Heart right ventricle (tissue), 16 donors: ENCODE results near the gene THRSP. TPM values are rescaled to one million over a fixed set of nuclear protein-coding genes. Genes with fewer than 3 reads are reported as not detected.

Source experiments
- ATAC-seq, 8 donors: fragments of 200-7000 bp; cut with Tn5 transposase; one replicate each; pipeline ENCODE4 v1.9.1; 2020; ENCODE audit warnings: mild to moderate bottlenecking in 8 of 8, moderate library complexity in 8 of 8, moderate number of reproducible peaks in 1 of 8
- DNase-seq, 2 donors: peaks; one replicate each; pipeline ENCODE4 v3.0.0-alpha.2; 2020
- H3K27ac ChIP-seq, 10 donors: fragments of 200-600 bp; sonication (generic) in 2 of 10; one replicate each; pipeline versions ENCODE4 v1.5.0 to v1.8.0; 2020 to 2022; ENCODE audit warnings: mild to moderate bottlenecking in 3 of 10
- H3K27me3 ChIP-seq, 7 donors: fragments of 200-600 bp; one replicate each; pipeline ENCODE4 v1.8.0; 2021 to 2022; ENCODE audit warnings: mild to moderate bottlenecking in 2 of 7
- H3K36me3 ChIP-seq, 9 donors: fragments of 200-600 bp; sonication (generic) in 1 of 9; one replicate each; pipeline versions ENCODE4 v1.5.0 to v1.8.0; 2020 to 2022; ENCODE audit warnings: mild to moderate bottlenecking in 2 of 9
- H3K4me1 ChIP-seq, 9 donors: fragments of 200-600 bp; sonication (generic) in 1 of 9; one replicate each; pipeline versions ENCODE4 v1.5.0 to v1.8.0; 2020 to 2022; ENCODE audit warnings: mild to moderate bottlenecking in 4 of 9
- H3K4me3 ChIP-seq, 10 donors: fragments of 200-600 bp; sonication (generic) in 2 of 10; one replicate each; pipeline versions ENCODE4 v1.5.0 to v1.8.0; 2020 to 2022; ENCODE audit warnings: mild to moderate bottlenecking in 7 of 10, moderate library complexity in 2 of 10
- H3K9me3 ChIP-seq, 11 donors: fragments of 200-600 bp in 10 of 11; sonication (generic) in 2 of 11; one replicate each; pipeline versions ENCODE4 v1.5.0 to v1.8.0; 2013 to 2022; ENCODE audit warnings: mild to moderate bottlenecking in 2 of 11, control low read depth in 1 of 11, moderate library complexity in 1 of 11
- CTCF ChIP-seq, 9 donors: fragments of 200-600 bp; sonication (generic) in 2 of 9; IDR thresholded peaks; one replicate each; pipeline versions ENCODE4 v1.5.0 to v1.8.0; 2021 to 2022; ENCODE audit warnings: antibody characterized with exemption in 9 of 9, mild to moderate bottlenecking in 5 of 9, moderate library complexity in 1 of 9
- WGBS, 2 donors: extraction: QIAGEN DNeasy Blood & Tissue Kit; methylation state at CpG; one replicate each; pipeline ENCODE4 v1.1.7; 2013; ENCODE audit warnings: inconsistent platforms in 1 of 2; 5-methylcytosine and 5-hydroxymethylcytosine counted together
- intact Hi-C, 10 donors: fragments of 100-400 bp; cut with DNase I; formaldehyde crosslinking; loops; one replicate each; pipeline versions ENCODE4 v1.11.1 to v1.14.2; 2022
- polyA plus RNA-seq, 2 donors: library from polyadenylated mRNA; stranded (reverse); fragments of 200-250 nt; gene quantifications; one replicate each; pipeline ENCODE4 v1.2.3, GENCODE V29; 2013
- total RNA-seq, 10 donors: library from RNA; stranded (reverse); fragmentation: NEBNext Ultra II Directional in 3 of 10; extraction: Animal tissue kit (Norgen Biotek cat#: 25700) in 3 of 10; gene quantifications; one replicate each; pipeline versions ENCODE4 v1.2.1 to v1.2.4, GENCODE V29; 2021 to 2023
- donor health status: Arrhythmogenic right ventricular cardiomyopathy.
- donor health status: ischemic (EF 13 %, LVEDD 7.1; RV severe dilation, severe dysfunction).
- donor health status: healthy with polysubstance abuse.
- donor health status: DM: no; HTN: yes; CAD: no.
- donor health status: DM: no; HTN: no; CAD: no.
- donor health status: ischemic (EF 25% LVEDD 6.9; RV normal size, moderate dysfunction).
- donor health status: ischemic (EF 25% LVEDD 5.7; RV mildly dilated, moderate dysfunction).
- donor health status: healthy.
- donor health status: DM: yes; HTN: yes; CAD: no.
- donor health status: Ischemic cardiomyopathy.
- donor health status: ischemic (EF 35%, LVEDD 5.7; RV mildly dilated, moderate dysfunction).
- donor health status: nonischemic (EF 11% LVEDD 7.7; RV severe dilation, severe dysfunction).
- donor health status: DM: yes; HTN: yes; CAD: no.
- donor health status: PGD.
- donor health status: ischemic (EF 29% LVEDD 5.4; RV normal size, mild dysfunction).
- donor health status: nonischemic (EF 23%, LVEDD 6.1; RV moderate dilation, normal function).

The THRSP gene
- total and polyA plus RNA-seq, 12 donors = 0.21 to 25.4 (median 4.0) TPM; not detected in 3

GRCh38 chr11:78067704-78068103 is 4.0 kb downstream of the THRSP start:
- peaks cover 0 to 23% (median 8%) of the 10 kb centered on the region in 9 donors for H3K4me1 ChIP-seq

GRCh38 chr11:78069465-78069864 is 5.8 kb downstream of the THRSP start:
- Histone ChIP-seq H3K9me3 (no peaks in the 10 kb centered on the region), H3K36me3 (peaks cover 0 to 64% (median 18%) of the 10 kb centered on the region in 9 donors), H3K27ac (peak overlapping the region in 4 of 10 donors; percentile 31 to 46 (median 38)), H3K27me3 (no peaks in the 10 kb centered on the region), H3K4me3 (no peak overlapping the region), H3K4me1 (peaks cover 0 to 23% (median 10%) of the 10 kb centered on the region in 9 donors)
- intact Hi-C loops = no loop called here
- DNase-seq (peak in 1 of 2 donors; percentile 57), ATAC-seq (peak in 6 of 8 donors; percentile 14 to 55 (median 38))
- no peak for TF ChIP-seq CTCF (IDR thresholded peaks at IDR 0.05)
- WGBS, 2 donors = 42 to 43% methylated on average over 2 of the region's 2 CpGs

More at GRCh38 chr11:78067704-78068103, 4.0 kb downstream of the THRSP start:
- Histone ChIP-seq H3K36me3 (peaks cover 0 to 60% (median 18%) of the 10 kb centered on the region in 9 donors), H3K27ac (no peak overlapping the region), H3K27me3 (no peaks in the 10 kb centered on the region), H3K9me3 (no peaks in the 10 kb centered on the region), H3K4me3 (no peak overlapping the region)
- TF ChIP-seq CTCF (IDR thresholded peaks at IDR 0.05) = no peak
- 88% methylated on average over 4 of the region's 4 CpGs for WGBS, 2 donors
- ATAC-seq = no peak
- no peak for DNase-seq
- intact Hi-C loops = no loop called here

GRCh38 chr11:78070621-78071020 is 7.0 kb downstream of the THRSP start:
- Histone ChIP-seq H3K27me3 (no peaks in the 10 kb centered on the region), H3K27ac (no peak overlapping the region), H3K36me3 (peaks cover 0 to 66% (median 18%) of the 10 kb centered on the region in 9 donors), H3K4me3 (no peak overlapping the region), H3K9me3 (no peaks in the 10 kb centered on the region), H3K4me1 (peaks cover 0 to 35% (median 15%) of the 10 kb centered on the region in 9 donors)
- TF ChIP-seq CTCF (IDR thresholded peaks at IDR 0.05) = no peak
- DNase-seq (no peak), ATAC-seq (peak in 2 of 8 donors; percentile 31 to 45)
- intact Hi-C loops = no loop called here
- WGBS, 2 donors = 73 to 79% methylated on average over 2 of the region's 2 CpGs

GRCh38 chr11:78071717-78072116 is 8.1 kb downstream of the THRSP start:
- intact Hi-C loops = no loop called here
- no peaks in the 10 kb centered on the region for H3K27me3 ChIP-seq
- peaks cover under 1 to 45% (median 25%) of the 10 kb centered on the region in 9 donors for H3K4me1 ChIP-seq
- no peak for ATAC-seq
- no peaks in the 10 kb centered on the region for H3K9me3 ChIP-seq
- no peak for DNase-seq
- WGBS, 2 donors = 67 to 68% methylated on average over 3 of the region's 3 CpGs
- H3K36me3 ChIP-seq = peaks cover 0 to 77% (median 18%) of the 10 kb centered on the region in 9 donors
- no peak for TF ChIP-seq CTCF (IDR thresholded peaks at IDR 0.05)
- no peak overlapping the region for H3K27ac ChIP-seq
- no peak overlapping the region for H3K4me3 ChIP-seq
